Stimulated activated naive CD8-positive, alpha-beta T cell treated with anti-CD3 and anti-CD28 coated beads, Interleukin-15, Interleukin-2, amounts not matched to agents 100 ng/mL and 50 ng/mL, for 24 hours (primary cell): ENCODE data around the gene LCNL1.

ENCODE experiments used
- H3K27ac Mint-ChIP-seq: one replicate; pipeline ENCODE4 v1.8.0; 2021; ENCODE audit warnings: mild to moderate bottlenecking, mixed read lengths
- H3K27me3 Mint-ChIP-seq: one replicate; pipeline ENCODE4 v1.8.0; 2021; ENCODE audit warnings: mixed read lengths
- H3K36me3 Mint-ChIP-seq: one replicate; pipeline ENCODE4 v1.8.0; 2021; ENCODE audit warnings: low read depth, mixed read lengths
- H3K4me1 Mint-ChIP-seq: one replicate; pipeline ENCODE4 v1.8.0; 2021; ENCODE audit warnings: low read depth, mixed read lengths
- H3K4me3 Mint-ChIP-seq: one replicate; pipeline ENCODE4 v1.8.0; 2021; ENCODE audit warnings: mild to moderate bottlenecking, mixed read lengths
- H3K9me3 Mint-ChIP-seq: one replicate; pipeline ENCODE4 v1.8.0; 2021; ENCODE audit warnings: mixed read lengths

LCNL1 gene

DNA sequence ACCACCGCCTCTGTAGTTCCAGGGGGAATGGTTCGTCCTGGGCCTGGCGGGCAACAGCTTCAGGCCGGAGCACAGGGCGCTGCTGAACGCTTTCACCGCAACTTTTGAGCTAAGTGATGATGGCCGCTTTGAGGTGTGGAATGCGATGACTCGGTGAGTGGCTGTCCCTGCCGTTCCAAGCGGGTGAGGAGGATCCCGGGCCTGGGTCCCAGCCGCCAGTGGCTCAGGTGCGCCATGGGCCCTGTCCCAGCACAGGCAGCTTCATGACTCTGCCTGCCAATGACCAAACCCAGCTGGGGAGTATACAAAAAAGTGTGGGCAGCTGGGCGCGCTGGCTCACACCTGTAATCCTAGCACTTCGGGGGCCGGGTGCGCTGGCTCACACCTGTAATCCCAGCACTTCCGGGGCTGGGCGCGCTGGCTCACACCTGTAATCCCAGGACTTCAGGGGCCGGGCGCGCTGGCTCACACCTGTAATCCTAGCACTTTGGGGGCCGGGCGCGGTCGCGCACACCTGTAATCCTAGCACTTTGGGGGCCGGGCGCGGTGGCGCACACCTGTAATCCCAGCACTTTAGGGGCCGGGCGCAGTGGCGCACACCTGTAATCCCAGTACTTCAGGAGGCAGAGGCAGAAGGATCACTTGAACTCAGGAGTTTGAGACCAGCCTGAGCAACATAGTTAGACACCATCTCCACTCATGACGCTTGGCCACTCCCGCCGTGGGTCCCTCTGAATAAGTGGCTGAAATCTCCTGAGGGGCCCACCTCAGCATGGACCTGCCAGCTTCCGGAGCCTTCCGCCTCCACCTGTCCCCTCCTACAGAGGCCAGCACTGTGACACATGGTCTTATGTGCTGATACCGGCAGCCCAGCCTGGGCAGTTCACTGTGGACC lies 29.7 kb upstream of the LCNL1 start:
- Mint-ChIP-seq H3K9me3 (peaks cover 8% of the 10 kb centered on the region), H3K27me3 (no peaks in the 10 kb centered on the region), H3K36me3 (no peaks in the 10 kb centered on the region)

DNA sequence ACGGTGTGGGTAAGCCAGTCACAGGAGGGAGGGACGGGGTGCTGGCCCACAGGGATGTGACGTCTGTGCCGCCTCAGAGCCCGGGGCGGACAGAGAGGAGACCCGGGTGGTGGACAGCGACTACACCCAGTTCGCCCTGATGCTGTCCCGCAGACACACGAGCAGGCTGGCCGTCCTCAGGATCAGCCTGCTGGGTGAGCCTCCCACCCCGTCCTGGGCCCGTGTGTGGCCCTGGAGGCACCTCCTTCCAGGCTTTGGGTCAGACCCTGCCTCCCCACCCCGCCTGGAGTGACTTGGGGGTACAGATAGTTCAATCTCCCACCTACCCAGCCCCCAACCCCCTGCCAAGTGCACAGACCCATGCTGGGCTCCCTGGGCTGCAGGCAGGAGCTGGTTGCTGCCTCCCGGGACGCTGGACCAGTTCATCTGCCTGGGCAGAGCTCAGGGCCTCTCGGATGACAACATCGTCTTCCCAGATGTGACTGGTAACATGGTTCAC lies 29.0 kb upstream of the LCNL1 start:
- Mint-ChIP-seq H3K4me3 (no peak overlapping the region), H3K27ac (no peak overlapping the region), H3K36me3 (no peaks in the 10 kb centered on the region), H3K27me3 (no peaks in the 10 kb centered on the region), H3K9me3 (peaks cover 8% of the 10 kb centered on the region), H3K4me1 (peaks cover 3% of the 10 kb centered on the region)

More for the DNA sequence above, 29.7 kb upstream of the LCNL1 start:
- H3K4me1 Mint-ChIP-seq: peaks cover 3% of the 10 kb centered on the region
- H3K4me3 Mint-ChIP-seq: no peak overlapping the region
- no peak overlapping the region for H3K27ac Mint-ChIP-seq

DNA sequence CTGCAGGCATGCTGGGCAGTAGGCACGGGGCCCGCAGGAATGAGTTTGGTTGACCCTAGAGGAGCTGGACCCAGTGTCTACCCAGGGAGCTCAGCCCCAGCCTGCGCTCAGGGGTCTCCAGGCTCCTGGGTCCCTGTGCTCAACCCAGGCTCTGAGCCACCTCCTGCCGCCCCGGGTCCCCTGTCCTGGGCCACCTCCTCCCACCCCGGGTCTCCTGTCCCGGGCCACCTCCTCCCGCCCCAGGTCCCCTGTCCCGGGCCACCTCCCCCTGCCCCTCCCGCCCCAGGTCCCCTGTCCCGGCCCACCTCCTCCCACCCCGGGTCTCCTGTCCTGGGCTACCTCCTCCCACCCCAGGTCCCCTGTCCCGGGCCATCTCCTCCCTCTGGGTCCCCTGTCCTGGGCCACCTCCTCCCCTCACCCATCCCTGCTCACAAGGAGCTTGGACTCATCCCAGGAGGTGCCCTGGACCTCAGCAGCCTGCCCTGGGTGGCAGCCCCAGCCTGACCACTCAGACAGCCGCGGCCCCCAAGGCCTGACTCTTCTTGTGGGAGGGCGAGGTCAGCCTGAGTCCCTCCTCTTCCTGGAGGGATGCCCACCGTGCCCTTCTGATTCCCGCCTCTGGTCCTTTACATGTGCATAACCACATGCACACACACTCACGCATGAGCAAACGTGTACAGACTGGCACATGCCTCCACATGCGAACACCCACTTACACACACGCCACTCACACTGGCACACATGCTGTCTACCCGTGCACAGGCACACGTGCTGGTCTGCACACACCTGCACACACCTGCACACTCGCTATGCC lies 28.3 kb upstream of the LCNL1 start:
- Mint-ChIP-seq H3K36me3 (no peaks in the 10 kb centered on the region), H3K4me1 (peaks cover 3% of the 10 kb centered on the region), H3K27ac (no peak overlapping the region), H3K4me3 (no peak overlapping the region), H3K27me3 (no peaks in the 10 kb centered on the region), H3K9me3 (peaks cover 8% of the 10 kb centered on the region)

DNA sequence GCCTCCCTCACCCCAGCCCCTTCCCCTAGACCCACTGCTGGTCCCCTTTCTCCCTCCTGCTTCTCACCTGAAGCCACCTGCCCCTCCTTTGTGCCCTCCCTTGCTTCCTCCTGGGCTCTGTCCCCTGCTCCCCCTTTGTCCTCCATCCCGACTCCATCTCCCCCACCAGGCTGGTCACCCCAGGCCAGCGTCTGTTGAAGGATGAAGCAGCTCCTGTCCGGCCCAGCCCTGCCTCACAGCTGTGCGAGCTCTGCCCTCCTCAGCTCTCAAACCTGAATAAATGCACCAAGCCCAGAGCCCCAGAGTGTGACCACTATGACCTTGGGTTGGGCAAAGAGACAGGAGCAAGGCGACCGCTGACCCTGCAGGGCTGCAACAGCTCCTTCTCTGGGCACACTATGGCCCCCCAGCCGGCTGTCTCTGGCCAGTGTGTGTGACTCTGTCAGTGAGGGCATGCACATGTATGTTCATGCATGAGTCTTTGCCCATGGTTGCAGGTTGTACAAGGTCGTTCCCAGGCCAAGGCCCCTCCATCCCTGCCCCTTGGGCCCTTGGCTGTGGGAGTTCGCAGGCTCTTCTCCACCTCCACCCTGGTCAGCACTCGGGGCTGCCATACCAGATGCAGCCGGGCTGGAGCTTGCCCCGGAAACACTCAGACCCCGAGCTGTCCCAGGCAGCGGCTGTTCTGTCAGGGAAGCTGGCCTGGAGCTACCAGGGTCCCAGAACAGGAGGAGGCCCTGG lies 27.4 kb upstream of the LCNL1 start:
- Mint-ChIP-seq H3K27me3 (no peaks in the 10 kb centered on the region), H3K36me3 (no peaks in the 10 kb centered on the region), H3K4me3 (no peak overlapping the region), H3K27ac (no peak overlapping the region), H3K4me1 (peaks cover 5% of the 10 kb centered on the region), H3K9me3 (peaks cover 8% of the 10 kb centered on the region)

DNA sequence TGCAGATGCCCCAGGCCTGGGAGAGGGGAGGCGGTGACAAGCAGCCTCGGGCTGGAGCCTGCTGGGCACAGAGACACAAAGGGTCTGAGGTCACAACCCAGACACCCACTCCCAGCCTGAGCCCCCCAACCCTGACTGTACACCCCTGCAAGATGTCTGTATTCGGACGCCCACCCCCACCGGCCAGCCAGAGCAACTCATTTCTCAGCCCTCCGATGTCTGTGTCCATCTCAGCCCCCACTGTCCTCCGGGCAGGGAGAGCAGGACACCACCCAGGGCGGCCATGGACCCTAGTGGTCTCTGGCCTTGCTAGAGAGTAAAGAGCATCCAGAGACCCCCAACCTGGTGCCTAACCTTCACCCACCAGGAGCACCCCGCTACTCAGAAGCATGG lies 26.9 kb upstream of the LCNL1 start:
- H3K4me1 Mint-ChIP-seq: peaks cover 7% of the 10 kb centered on the region
- H3K27me3 Mint-ChIP-seq: no peaks in the 10 kb centered on the region
- H3K4me3 Mint-ChIP-seq: no peak overlapping the region
- peaks cover 8% of the 10 kb centered on the region for H3K9me3 Mint-ChIP-seq
- no peaks in the 10 kb centered on the region for H3K36me3 Mint-ChIP-seq
- no peak overlapping the region for H3K27ac Mint-ChIP-seq

DNA sequence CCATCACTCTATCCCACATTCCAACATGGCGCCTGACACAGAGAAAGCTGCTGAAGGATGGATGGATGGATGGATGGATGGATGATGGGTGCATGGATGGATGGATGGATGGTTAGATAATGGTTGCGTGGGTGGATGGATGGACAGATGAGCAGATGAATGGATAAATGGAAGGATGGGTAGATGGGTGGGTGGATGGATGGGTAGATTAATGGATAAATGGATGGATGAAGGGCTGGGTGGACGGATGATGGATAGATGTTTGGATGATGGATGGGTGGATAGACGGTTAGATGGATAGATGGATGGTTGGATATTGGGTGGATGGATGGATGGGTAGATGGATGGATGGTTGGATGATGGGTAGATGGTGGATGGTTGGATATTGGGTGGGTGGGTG lies 26.2 kb upstream of the LCNL1 start:
- no peak overlapping the region for H3K27ac Mint-ChIP-seq
- no peaks in the 10 kb centered on the region for H3K36me3 Mint-ChIP-seq
- H3K27me3 Mint-ChIP-seq: no peaks in the 10 kb centered on the region
- peaks cover 8% of the 10 kb centered on the region for H3K9me3 Mint-ChIP-seq
- H3K4me3 Mint-ChIP-seq: no peak overlapping the region
- H3K4me1 Mint-ChIP-seq: peaks cover 7% of the 10 kb centered on the region

DNA sequence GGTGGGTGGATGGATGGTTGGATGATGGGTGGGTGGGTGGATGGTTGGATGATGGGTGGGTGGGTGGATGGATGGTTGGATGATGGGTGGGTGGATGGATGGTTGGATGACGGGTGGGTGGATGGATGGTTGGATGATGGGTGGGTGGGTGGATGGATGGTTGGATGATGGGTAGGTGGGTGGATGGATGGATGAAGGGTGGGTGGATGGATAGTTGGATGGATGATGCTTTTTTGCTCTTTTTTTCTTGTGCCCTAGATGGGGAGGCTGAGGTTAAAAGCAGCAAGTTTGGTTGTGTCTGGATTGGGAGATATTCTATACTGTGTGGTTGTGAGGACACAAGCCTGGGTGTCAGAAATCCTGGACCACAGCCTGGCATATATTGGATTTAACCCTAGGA lies 25.3 kb upstream of the LCNL1 start:
- Mint-ChIP-seq H3K27ac (no peak overlapping the region), H3K4me3 (no peak overlapping the region), H3K9me3 (peaks cover 8% of the 10 kb centered on the region), H3K4me1 (peaks cover 7% of the 10 kb centered on the region), H3K27me3 (no peaks in the 10 kb centered on the region), H3K36me3 (no peaks in the 10 kb centered on the region)

DNA sequence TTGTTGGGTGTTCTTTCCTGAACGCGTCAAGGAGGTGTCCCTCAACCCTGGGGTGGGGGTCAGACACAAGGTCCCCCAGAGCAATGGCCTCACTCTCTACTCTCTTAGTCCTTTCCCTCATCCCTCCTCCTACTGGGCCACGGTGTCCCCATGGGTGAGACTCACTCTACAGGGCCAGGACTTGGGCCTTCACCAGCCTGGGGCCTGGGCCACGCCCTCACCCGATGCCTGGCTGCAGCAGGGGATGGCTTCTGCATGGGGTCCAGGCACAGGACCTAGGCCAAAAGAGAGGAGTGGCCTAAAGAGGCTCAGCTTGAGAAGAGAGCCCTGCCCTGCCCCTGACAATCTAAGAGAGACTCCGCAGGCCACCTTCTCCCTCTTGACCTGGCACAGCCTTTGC lies 24.9 kb upstream of the LCNL1 start:
- Mint-ChIP-seq H3K27me3 (no peaks in the 10 kb centered on the region), H3K4me3 (no peak overlapping the region), H3K27ac (no peak overlapping the region), H3K9me3 (peaks cover 8% of the 10 kb centered on the region), H3K36me3 (no peaks in the 10 kb centered on the region), H3K4me1 (peaks cover 9% of the 10 kb centered on the region)

DNA sequence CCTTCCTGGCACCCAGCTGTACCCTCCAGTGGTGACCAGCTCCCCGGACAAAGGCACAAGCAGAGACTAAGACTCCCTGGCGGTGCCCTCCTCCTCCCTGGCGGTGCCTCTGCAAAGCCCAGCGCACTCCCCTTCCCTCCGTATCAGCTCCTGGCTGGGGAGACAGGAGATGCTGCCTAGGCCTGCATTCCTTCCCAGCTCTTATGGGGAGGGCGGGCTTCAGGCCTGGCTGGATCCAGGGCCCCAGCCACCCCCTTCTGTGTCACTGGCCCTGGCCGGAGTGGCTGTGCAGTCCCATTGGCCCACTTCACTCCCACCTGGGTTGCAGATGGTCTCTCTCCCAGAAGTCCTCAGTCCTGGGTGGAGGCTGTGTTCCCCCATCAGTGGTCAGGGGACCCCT lies 24.3 kb upstream of the LCNL1 start:
- H3K4me1 Mint-ChIP-seq: peaks cover 13% of the 10 kb centered on the region
- H3K27me3 Mint-ChIP-seq: no peaks in the 10 kb centered on the region
- H3K36me3 Mint-ChIP-seq: no peaks in the 10 kb centered on the region
- no peak overlapping the region for H3K4me3 Mint-ChIP-seq
- H3K9me3 Mint-ChIP-seq: peaks cover 8% of the 10 kb centered on the region
- no peak overlapping the region for H3K27ac Mint-ChIP-seq

DNA sequence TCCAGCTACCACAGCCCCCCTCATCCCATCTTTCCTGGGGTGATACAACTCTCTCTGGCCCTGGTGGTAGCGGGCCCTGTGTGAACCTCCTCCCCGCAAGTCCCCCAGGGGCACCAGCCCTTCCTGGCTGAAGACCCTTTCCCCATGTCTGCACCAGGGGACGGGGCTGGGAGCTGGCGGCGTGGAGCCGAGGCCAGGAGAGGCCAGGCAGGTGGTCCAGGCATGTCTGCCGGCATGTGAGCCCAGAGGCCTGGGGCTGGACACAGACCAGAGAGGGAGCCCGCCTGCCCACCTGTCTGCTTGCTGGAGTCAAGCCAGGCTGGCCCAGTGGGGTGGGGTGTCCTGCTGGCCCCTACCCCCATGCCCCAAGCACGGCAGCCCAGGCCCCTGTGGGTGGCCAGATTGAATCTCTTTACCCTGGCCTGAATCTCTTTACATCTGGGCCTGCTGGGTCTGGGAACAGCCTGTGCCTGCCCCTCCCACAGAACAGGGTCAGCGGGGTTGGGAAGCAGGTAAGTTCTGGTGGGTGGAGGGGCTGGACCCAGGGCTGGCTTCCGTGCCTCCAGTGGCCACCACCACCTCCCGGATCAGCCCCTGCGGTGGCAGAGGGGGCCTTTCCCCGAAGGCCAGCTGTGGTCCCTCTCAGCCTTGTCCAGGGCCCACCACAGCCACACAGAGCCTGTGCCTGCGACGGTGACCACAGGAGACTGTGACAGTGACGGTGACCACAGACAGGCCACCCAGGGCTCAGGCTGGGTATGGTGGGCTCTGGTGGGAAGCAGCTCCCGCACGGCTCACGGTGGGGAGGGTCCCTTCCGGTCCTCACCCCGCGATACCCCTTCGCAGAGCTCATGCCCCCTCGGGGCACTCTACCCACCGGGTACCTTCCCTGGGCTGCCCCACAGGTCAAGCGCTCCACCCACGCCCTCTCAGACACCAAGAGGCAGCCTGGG lies 23.6 kb upstream of the LCNL1 start:
- no peaks in the 10 kb centered on the region for H3K36me3 Mint-ChIP-seq
- no peak overlapping the region for H3K27ac Mint-ChIP-seq
- H3K27me3 Mint-ChIP-seq: no peaks in the 10 kb centered on the region
- peaks cover 8% of the 10 kb centered on the region for H3K9me3 Mint-ChIP-seq
- H3K4me3 Mint-ChIP-seq: no peak overlapping the region
- peaks cover 13% of the 10 kb centered on the region for H3K4me1 Mint-ChIP-seq

DNA sequence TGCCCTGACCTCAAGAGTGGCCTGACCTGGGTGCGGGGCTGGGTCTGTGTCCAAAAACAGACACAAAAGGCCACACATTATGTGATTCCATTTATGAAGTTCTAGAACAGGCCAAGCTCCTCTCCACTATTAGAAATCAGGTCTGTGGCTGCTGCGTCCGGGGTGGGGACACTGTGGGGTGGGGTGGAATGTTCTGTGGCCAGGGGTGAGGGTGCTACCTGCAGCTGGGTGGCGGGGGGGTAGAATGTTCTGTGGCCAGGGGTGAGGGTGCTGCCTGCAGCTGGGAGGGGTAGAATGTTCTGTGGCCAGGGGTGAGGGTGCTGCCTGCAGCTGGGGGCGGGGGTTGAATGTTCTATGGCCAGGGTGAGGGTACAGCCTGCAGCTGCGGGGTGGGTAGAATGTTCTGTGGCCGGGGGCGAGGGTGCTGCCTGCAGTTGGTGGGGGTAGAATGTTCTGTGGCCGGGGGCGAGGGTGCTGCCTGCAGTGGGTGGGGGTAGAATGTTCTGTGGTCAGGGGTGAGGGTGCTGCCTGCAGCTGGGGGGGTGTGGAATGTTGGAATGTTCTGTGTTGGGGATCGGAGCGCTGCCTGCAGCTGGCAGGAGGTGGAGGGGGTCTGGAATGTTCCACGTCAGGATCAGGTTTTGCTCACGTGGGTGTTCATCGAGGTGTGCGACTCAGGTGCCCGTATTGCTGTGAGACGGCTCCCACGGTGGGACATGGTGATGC lies 22.4 kb upstream of the LCNL1 start:
- H3K27ac Mint-ChIP-seq: no peak overlapping the region
- no peak overlapping the region for H3K4me3 Mint-ChIP-seq
- peaks cover 8% of the 10 kb centered on the region for H3K9me3 Mint-ChIP-seq
- H3K36me3 Mint-ChIP-seq: no peaks in the 10 kb centered on the region
- H3K4me1 Mint-ChIP-seq: peaks cover 21% of the 10 kb centered on the region
- H3K27me3 Mint-ChIP-seq: no peaks in the 10 kb centered on the region

DNA sequence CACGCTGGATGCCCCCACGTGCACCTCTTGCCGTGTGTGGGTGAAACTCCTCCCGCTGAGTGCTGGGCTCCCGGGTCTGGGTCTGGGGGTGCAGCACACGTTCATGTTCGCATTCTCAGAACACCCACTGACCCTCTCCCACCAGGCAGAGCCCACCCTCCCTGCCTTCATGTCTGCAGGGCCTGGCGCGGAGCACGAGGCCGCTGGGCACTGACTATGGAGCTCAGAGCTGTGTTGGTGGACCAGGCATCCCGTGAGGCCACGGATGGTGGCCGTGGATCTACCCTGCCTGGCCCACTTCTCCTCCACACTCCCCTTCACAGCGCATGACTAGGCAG lies 21.9 kb upstream of the LCNL1 start:
- no peaks in the 10 kb centered on the region for H3K27me3 Mint-ChIP-seq
- H3K9me3 Mint-ChIP-seq: peaks cover 8% of the 10 kb centered on the region
- no peaks in the 10 kb centered on the region for H3K36me3 Mint-ChIP-seq
- H3K4me1 Mint-ChIP-seq: peaks cover 26% of the 10 kb centered on the region
- H3K4me3 Mint-ChIP-seq: no peak overlapping the region
- no peak overlapping the region for H3K27ac Mint-ChIP-seq

DNA sequence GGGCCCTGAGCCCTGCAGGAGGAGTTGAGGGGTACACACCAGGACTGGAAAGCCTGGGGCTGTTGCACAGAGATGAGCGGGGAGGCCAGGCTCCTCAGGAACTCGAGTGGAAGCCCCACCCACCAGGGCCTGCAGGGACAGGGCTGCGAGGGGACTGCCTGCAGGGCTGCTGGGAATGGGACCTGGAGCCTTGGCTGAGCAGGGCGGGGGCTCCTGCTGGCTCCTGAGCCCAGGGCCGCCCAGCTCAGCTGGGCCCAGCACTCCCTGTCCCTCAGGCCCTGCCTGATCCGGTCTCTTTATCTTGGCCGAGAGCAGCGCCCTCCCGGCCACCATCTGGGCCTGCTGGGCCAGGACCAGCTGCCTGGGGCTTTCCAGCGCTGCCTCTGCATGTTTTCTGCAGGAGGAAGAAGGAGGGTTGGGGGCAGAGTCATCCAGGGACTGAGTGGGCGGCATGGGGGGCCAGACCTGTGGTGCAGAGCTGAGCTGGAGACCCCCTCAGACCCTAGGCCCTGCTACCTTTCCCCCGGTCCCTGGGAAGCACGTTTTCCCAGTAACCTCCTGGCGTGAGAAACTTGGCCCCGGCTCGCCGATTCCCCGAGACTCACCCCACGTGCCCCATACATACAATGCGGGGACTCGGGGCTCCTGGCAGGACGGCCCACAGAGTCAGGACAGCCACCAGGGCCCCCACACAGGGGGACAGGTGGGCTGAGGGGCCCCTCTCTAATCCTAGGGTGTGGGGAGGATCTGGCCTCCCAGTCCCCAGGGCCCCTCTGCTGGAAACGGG lies 21.3 kb upstream of the LCNL1 start:
- Mint-ChIP-seq H3K9me3 (peaks cover 3% of the 10 kb centered on the region), H3K36me3 (no peaks in the 10 kb centered on the region), H3K4me3 (no peak overlapping the region), H3K4me1 (peaks cover 31% of the 10 kb centered on the region), H3K27me3 (no peaks in the 10 kb centered on the region), H3K27ac (no peak overlapping the region)
